ENCODE measurements around the gene PLVAP. TPM values are rescaled to one million over a fixed set of nuclear protein-coding genes. Genes with fewer than 3 reads are reported as not detected.

Gene PLVAP
- total RNA-seq (2012; rRNA removed) = under 0.01 and 0.22 TPM in 2 replicates

GRCh38 chr19:17376935-17377600 lies at the start of gene PLVAP:
Gene PLVAP (minus strand): TSS chr19:17377342. CDS start chr19:17377288, 54 bp downstream.
- no peak within 1 kb of the TSS for H3K4me2 ChIP-seq (ENCODE audit: low read length)
- peaks cover 14% of the 10 kb centered on the region for H3K27me3 ChIP-seq (ENCODE audit: control insufficient read depth, insufficient read depth, low read length)
- no peaks in the 10 kb centered on the region for H3K4me1 ChIP-seq (ENCODE audit: control insufficient read depth, insufficient read depth, low read length)
- H3K4me3 ChIP-seq (ENCODE audit: low read length) = no peak within 1 kb of the TSS
- no peaks in the 10 kb centered on the region for H3K36me3 ChIP-seq (ENCODE audit: insufficient read depth, low read length)
- no peaks in the 10 kb centered on the region for H3K9me3 ChIP-seq (replicated peaks; ENCODE audit: low read length)
- no peak within 1 kb of the TSS for H3K9ac ChIP-seq (ENCODE audit: low read depth, low read length)

- no peaks in the 10 kb centered on the region for H3K9me3 ChIP-seq (replicated peaks; ENCODE audit: low read length)
- H3K27me3 ChIP-seq (ENCODE audit: control insufficient read depth, insufficient read depth, low read length) = peaks cover 4% of the 10 kb centered on the region
- no peak overlapping the region for H3K9ac ChIP-seq (ENCODE audit: low read depth, low read length)
- H3K4me3 ChIP-seq (ENCODE audit: low read length) = no peak overlapping the region
- H3K4me2 ChIP-seq (ENCODE audit: low read length) = no peak overlapping the region
- peaks cover 5% of the 10 kb centered on the region for H3K4me1 ChIP-seq (ENCODE audit: control insufficient read depth, insufficient read depth, low read length)
- H3K36me3 ChIP-seq (ENCODE audit: insufficient read depth, low read length) = peaks cover 5% of the 10 kb centered on the region
These were observed 47.7 kb upstream of the PLVAP start for GRCh38 chr19:17424743-17425365.

- Histone ChIP-seq H3K36me3 (ENCODE audit: insufficient read depth, low read length) (peaks cover 5% of the 10 kb centered on the region), H3K4me3 (ENCODE audit: low read length) (no peak overlapping the region), H3K9me3 (replicated peaks; ENCODE audit: low read length) (no peaks in the 10 kb centered on the region), H3K9ac (ENCODE audit: low read depth, low read length) (no peak overlapping the region), H3K4me1 (ENCODE audit: control insufficient read depth, insufficient read depth, low read length) (peaks cover 11% of the 10 kb centered on the region), H3K4me2 (ENCODE audit: low read length) (no peak overlapping the region), H3K27me3 (ENCODE audit: control insufficient read depth, insufficient read depth, low read length) (no peaks in the 10 kb centered on the region)
These were observed 46.5 kb upstream of the PLVAP start for GRCh38 chr19:17423429-17424208.

- Histone ChIP-seq H3K9me3 (replicated peaks; ENCODE audit: low read length) (no peaks in the 10 kb centered on the region), H3K27me3 (ENCODE audit: control insufficient read depth, insufficient read depth, low read length) (no peaks in the 10 kb centered on the region), H3K4me1 (ENCODE audit: control insufficient read depth, insufficient read depth, low read length) (peaks cover 11% of the 10 kb centered on the region), H3K4me2 (ENCODE audit: low read length) (no peak overlapping the region), H3K9ac (ENCODE audit: low read depth, low read length) (no peak overlapping the region), H3K4me3 (ENCODE audit: low read length) (no peak overlapping the region), H3K36me3 (ENCODE audit: insufficient read depth, low read length) (peaks cover 5% of the 10 kb centered on the region)
These were observed 44.8 kb upstream of the PLVAP start for GRCh38 chr19:17421942-17422341.

GRCh38 chr19:17420475-17420924 lies 43.4 kb upstream of the PLVAP start:
- Histone ChIP-seq H3K9ac (ENCODE audit: low read depth, low read length) (peak overlapping the region; percentile 71), H3K4me3 (ENCODE audit: low read length) (peak overlapping the region; percentile 98), H3K4me1 (ENCODE audit: control insufficient read depth, insufficient read depth, low read length) (peaks cover 11% of the 10 kb centered on the region)

GRCh38 chr19:17419621-17420474 lies 42.7 kb upstream of the PLVAP start, which contains the start of gene MVB12A:
Gene MVB12A (plus strand): TSS chr19:17420047. CDS start chr19:17420136, 89 bp downstream.
- Histone ChIP-seq H3K4me3 (ENCODE audit: low read length) (peak within 1 kb of the TSS; percentile 98), H3K27me3 (ENCODE audit: control insufficient read depth, insufficient read depth, low read length) (peaks cover 6% of the 10 kb centered on the region), H3K9me3 (replicated peaks; ENCODE audit: low read length) (no peaks in the 10 kb centered on the region), H3K36me3 (ENCODE audit: insufficient read depth, low read length) (peaks cover 5% of the 10 kb centered on the region), H3K4me1 (ENCODE audit: control insufficient read depth, insufficient read depth, low read length) (peaks cover 11% of the 10 kb centered on the region), H3K9ac (ENCODE audit: low read depth, low read length) (peak within 1 kb of the TSS; percentile 71), H3K4me2 (ENCODE audit: low read length) (peak within 1 kb of the TSS; percentile 99)

More at GRCh38 chr19:17420475-17420924, 43.4 kb upstream of the PLVAP start:
- Histone ChIP-seq H3K4me2 (ENCODE audit: low read length) (peak overlapping the region; percentile 99), H3K27me3 (ENCODE audit: control insufficient read depth, insufficient read depth, low read length) (peaks cover 3% of the 10 kb centered on the region), H3K36me3 (ENCODE audit: insufficient read depth, low read length) (peaks cover 5% of the 10 kb centered on the region), H3K9me3 (replicated peaks; ENCODE audit: low read length) (no peaks in the 10 kb centered on the region)

GRCh38 chr19:17419154-17419620 lies 42.0 kb upstream of the PLVAP start:
- Histone ChIP-seq H3K27me3 (ENCODE audit: control insufficient read depth, insufficient read depth, low read length) (peaks cover 8% of the 10 kb centered on the region), H3K36me3 (ENCODE audit: insufficient read depth, low read length) (peaks cover 4% of the 10 kb centered on the region), H3K9me3 (replicated peaks; ENCODE audit: low read length) (no peaks in the 10 kb centered on the region), H3K4me1 (ENCODE audit: control insufficient read depth, insufficient read depth, low read length) (peaks cover 11% of the 10 kb centered on the region), H3K4me2 (ENCODE audit: low read length) (peak overlapping the region; percentile 80), H3K9ac (ENCODE audit: low read depth, low read length) (peak overlapping the region; percentile 67), H3K4me3 (ENCODE audit: low read length) (peak overlapping the region; percentile 69)

GRCh38 chr19:17418710-17419109 lies 41.6 kb upstream of the PLVAP start:
- Histone ChIP-seq H3K4me1 (ENCODE audit: control insufficient read depth, insufficient read depth, low read length) (peaks cover 11% of the 10 kb centered on the region), H3K9me3 (replicated peaks; ENCODE audit: low read length) (no peaks in the 10 kb centered on the region), H3K27me3 (ENCODE audit: control insufficient read depth, insufficient read depth, low read length) (peaks cover 11% of the 10 kb centered on the region), H3K4me2 (ENCODE audit: low read length) (peak overlapping the region; percentile 80), H3K4me3 (ENCODE audit: low read length) (peak overlapping the region; percentile 69), H3K9ac (ENCODE audit: low read depth, low read length) (peak overlapping the region; percentile 67), H3K36me3 (ENCODE audit: insufficient read depth, low read length) (no peaks in the 10 kb centered on the region)

GRCh38 chr19:17415121-17415520 lies 38.0 kb upstream of the PLVAP start:
- Histone ChIP-seq H3K4me1 (ENCODE audit: control insufficient read depth, insufficient read depth, low read length) (peaks cover 6% of the 10 kb centered on the region), H3K9ac (ENCODE audit: low read depth, low read length) (no peak overlapping the region), H3K4me2 (ENCODE audit: low read length) (no peak overlapping the region), H3K27me3 (ENCODE audit: control insufficient read depth, insufficient read depth, low read length) (peaks cover 28% of the 10 kb centered on the region), H3K4me3 (ENCODE audit: low read length) (no peak overlapping the region), H3K9me3 (replicated peaks; ENCODE audit: low read length) (no peaks in the 10 kb centered on the region), H3K36me3 (ENCODE audit: insufficient read depth, low read length) (no peaks in the 10 kb centered on the region)

GRCh38 chr19:17414097-17414496 lies 37.0 kb upstream of the PLVAP start:
- no peak overlapping the region for H3K4me2 ChIP-seq (ENCODE audit: low read length)
- no peak overlapping the region for H3K4me3 ChIP-seq (ENCODE audit: low read length)
- no peaks in the 10 kb centered on the region for H3K36me3 ChIP-seq (ENCODE audit: insufficient read depth, low read length)
- no peaks in the 10 kb centered on the region for H3K9me3 ChIP-seq (replicated peaks; ENCODE audit: low read length)
- peaks cover 3% of the 10 kb centered on the region for H3K4me1 ChIP-seq (ENCODE audit: control insufficient read depth, insufficient read depth, low read length)
- no peak overlapping the region for H3K9ac ChIP-seq (ENCODE audit: low read depth, low read length)
- peaks cover 28% of the 10 kb centered on the region for H3K27me3 ChIP-seq (ENCODE audit: control insufficient read depth, insufficient read depth, low read length)

Data from skeletal muscle satellite cell (primary cell).